HCT116 (cell line): ENCODE data around the gene CTNND2. TPM values are rescaled to one million over a fixed set of nuclear protein-coding genes. Genes with fewer than 3 reads are reported as not detected.

ENCODE experiments used
- ATAC-seq: fragments of 200-7000 bp; cut with Tn5 transposase; 2 replicates; pipeline ENCODE4 v1.9.1; 2020; ENCODE audit warnings: mild to moderate bottlenecking, moderate library complexity
- BruUV-seq: library from RNA; stranded (reverse); fragments of 400-500 nt; replicated peaks from 2 replicates; lab custom pipeline; 2021; lab: Mats Ljungman, UMichigan
- CTCF ChIA-PET: fragments of 300-600 bp; sonication (Branson Sonifier 250); formaldehyde crosslinking; loops from one replicate; lab custom pipeline; 2021; ENCODE audit warnings: antibody characterized with exemption; lab: Charles Lee
- POLR2A ChIA-PET: fragments of 300-600, 350-600 bp; sonication (Branson Sonifier 250); formaldehyde crosslinking; loops from one replicate; lab custom pipeline; 2021; ENCODE audit warnings: antibody characterized with exemption; lab: Charles Lee
- RAD21 ChIA-PET, 2 experiments: fragments of 300-600 bp; sonication (Branson Sonifier 250); formaldehyde crosslinking; loops; one replicate each; lab custom pipeline; 2023; ENCODE audit warnings: low total read pairs in 2 of 2; ENCODE audit not compliant: uncharacterized antibody in 2 of 2, unreplicated experiment in 2 of 2, low non-redundant PET in 1 of 2; lab: Charles Lee
- DNase-seq: peaks from one replicate; pipeline ENCODE4 v3.0.0-alpha.2; 2010; ENCODE audit warnings: low read depth, low spot score
- H2AFZ ChIP-seq: fragments of 200-600 bp; shearing (Covaris generic), sonication (generic); 2 replicates; pipeline ENCODE4 v1.6.1; 2017; ENCODE audit warnings: low read depth, mixed run types, mixed read lengths, antibody characterized with exemption, low read length; ENCODE audit not compliant: poor library complexity, severe bottlenecking
- H3K27ac ChIP-seq: 2 replicates; pipeline ENCODE4 v1.5.1; 2012; ENCODE audit warnings: low read depth, low read length
- H3K27me3 ChIP-seq: fragments of 200-600 bp; sonication (generic); 2 replicates; pipeline ENCODE4 v1.6.1; 2016; ENCODE audit warnings: mixed run types, low read length, mixed read lengths; ENCODE audit not compliant: insufficient read depth
- H3K36me3 ChIP-seq, 2 experiments: fragments of 200-500 bp in 1 of 2; fragments of 200-600 bp in 1 of 2; sonication (Bioruptor generic) in 1 of 2; sonication (generic) in 1 of 2; 2 replicates each; pipeline versions ENCODE4 v1.5.1 to v1.6.1; 2014 to 2016; ENCODE audit warnings: low read length in 2 of 2, inconsistent platforms in 1 of 2, mixed read lengths in 1 of 2, mixed run types in 1 of 2; ENCODE audit not compliant: insufficient read depth in 2 of 2, control insufficient read depth in 1 of 2
- H3K4me1 ChIP-seq, 2 experiments: fragments of 200-600 bp in 1 of 2; sonication (generic) in 1 of 2; 2 replicates each; pipeline versions ENCODE4 v1.5.1 to v1.6.1; 2012 to 2017; ENCODE audit warnings: low read length in 2 of 2, inconsistent platforms in 1 of 2, mild to moderate bottlenecking in 1 of 2, mixed read lengths in 1 of 2, mixed run types in 1 of 2, moderate library complexity in 1 of 2; ENCODE audit not compliant: insufficient read depth in 2 of 2, control insufficient read depth in 1 of 2
- H3K4me2 ChIP-seq: fragments of 200-600 bp; sonication (generic); 2 replicates; pipeline ENCODE4 v1.6.1; 2017; ENCODE audit warnings: mixed run types, low read length, mixed read lengths
- H3K4me3 ChIP-seq, 2 experiments: fragments of 200-600 bp in 1 of 2; sonication (generic) in 1 of 2; replicated peaks in 1 of 2; 2 replicates each; pipeline ENCODE4 v1.5.1; 2011 to 2016; ENCODE audit warnings: low read length in 2 of 2, control low read depth in 1 of 2, low read depth in 1 of 2, mild to moderate bottlenecking in 1 of 2, mixed read lengths in 1 of 2, mixed run types in 1 of 2
- H3K79me2 ChIP-seq: fragments of 200-600 bp; sonication (generic); 2 replicates; pipeline ENCODE4 v1.6.1; 2017; ENCODE audit warnings: mild to moderate bottlenecking, mixed run types, low read length, moderate library complexity, mixed read lengths; ENCODE audit not compliant: insufficient read depth
- H3K9ac ChIP-seq: fragments of 200-600 bp; sonication (generic); 2 replicates; pipeline ENCODE4 v1.6.1; 2016; ENCODE audit warnings: low read length, mixed read lengths
- H3K9me2 ChIP-seq: fragments of 200-600 bp; sonication (generic), shearing (Covaris generic); 2 replicates; pipeline ENCODE4 v1.6.1; 2017; ENCODE audit warnings: mixed run types, mild to moderate bottlenecking, moderate library complexity; ENCODE audit not compliant: insufficient read depth
- H3K9me3 ChIP-seq, 2 experiments: fragments of 200-500 bp in 1 of 2; fragments of 200-600 bp in 1 of 2; sonication (Bioruptor generic) in 1 of 2; sonication (generic) in 1 of 2; 2 replicates each; pipeline ENCODE4 v1.6.1; 2014 to 2017; ENCODE audit warnings: low read length in 2 of 2, mixed read lengths in 2 of 2, inconsistent platforms in 1 of 2, low read depth in 1 of 2, mild to moderate bottlenecking in 1 of 2, mixed run types in 1 of 2, moderate library complexity in 1 of 2; ENCODE audit not compliant: control insufficient read depth in 1 of 2, insufficient read depth in 1 of 2
- H4K20me1 ChIP-seq: fragments of 200-600 bp; sonication (generic), shearing (Covaris generic); 2 replicates; pipeline ENCODE4 v1.6.1; 2017; ENCODE audit warnings: mixed run types, mild to moderate bottlenecking, moderate library complexity; ENCODE audit not compliant: insufficient read depth
- ATF3 ChIP-seq: IDR thresholded peaks from 2 replicates; pipeline ENCODE4 v1.6.1; 2012
- CBX3 ChIP-seq: IDR thresholded peaks from 2 replicates; pipeline ENCODE4 v1.6.1; 2012; ENCODE audit warnings: low read depth
- ELF1 ChIP-seq: IDR thresholded peaks from 2 replicates; pipeline ENCODE4 v1.6.1; 2012; ENCODE audit warnings: low read depth, borderline replicate concordance
- EZH2 ChIP-seq: fragments of 200-600 bp; sonication (generic); IDR thresholded peaks from 2 replicates; pipeline ENCODE4 v1.6.1; 2017; ENCODE audit warnings: antibody characterized with exemption, mixed run types
- EZH2phosphoT487 ChIP-seq: fragments of 200-600 bp; IDR thresholded peaks from 2 replicates; pipeline ENCODE4 v1.6.1; 2018; ENCODE audit warnings: antibody characterized with exemption, borderline replicate concordance
- MAX ChIP-seq: IDR thresholded peaks from 2 replicates; pipeline ENCODE4 v1.6.1; 2012
- POLR2AphosphoS5 ChIP-seq: IDR thresholded peaks from 2 replicates; pipeline ENCODE4 v1.6.1; 2011; ENCODE audit warnings: mild to moderate bottlenecking, low read depth, low read length, moderate library complexity
- SIN3A ChIP-seq: IDR thresholded peaks from 2 replicates; pipeline ENCODE4 v1.6.1; 2012; ENCODE audit warnings: low read depth
- TCF7L2 ChIP-seq: IDR thresholded peaks from 2 replicates; pipeline ENCODE4 v1.7.0; 2011; ENCODE audit warnings: borderline replicate concordance, inconsistent platforms; ENCODE audit not compliant: insufficient read depth, insufficient read length; ENCODE audit errors: extremely low read depth
- ZFX ChIP-seq: fragments of 450-650 bp; IDR thresholded peaks from 2 replicates; pipeline ENCODE4 v1.6.1; 2017
- intact Hi-C: fragments of 100-400 bp; cut with micrococcal nuclease; formaldehyde crosslinking; loops from 2 replicates; pipeline ENCODE4 v1.10.0; 2022
- total RNA-seq: library from RNA; stranded (reverse); gene quantifications from one replicate; pipeline ENCODE4 v1.2.1, GENCODE V29; 2021; ENCODE audit not compliant: unreplicated experiment

CTNND2 gene
- total RNA-seq, 1 experiment from 2014 or later: not detected

- Histone ChIP-seq H3K4me2 (no peak overlapping the region), H2AFZ (no peak overlapping the region), H3K9me3 (peaks cover 0 to 2% of the 10 kb centered on the region in 2 experiments; a peak in 2 of 4 replicates), H3K9me2 (no peaks in the 10 kb centered on the region), H3K9ac (no peak overlapping the region), H4K20me1 (no peaks in the 10 kb centered on the region), H3K36me3 (no peaks in the 10 kb centered on the region), H3K27me3 (no peaks in the 10 kb centered on the region), H3K79me2 (no peaks in the 10 kb centered on the region), H3K4me3 (no peak overlapping the region), H3K27ac (no peak overlapping the region), H3K4me1 (no peaks in the 10 kb centered on the region)
- ChIA-PET POLR2A (no interaction called here), CTCF (no interaction called here), RAD21 (no interaction called here)
- TF ChIP-seq POLR2AphosphoS5: no peak
- TF ChIP-seq SIN3A: no peak
- TF ChIP-seq TCF7L2: no peak
- no peak for TF ChIP-seq EZH2
- no peak for TF ChIP-seq CBX3
- TF ChIP-seq MAX: no peak
- no peak for TF ChIP-seq ELF1
- no peak for TF ChIP-seq EZH2phosphoT487
- TF ChIP-seq ATF3: no peak
- DNase-seq (no peak), ATAC-seq (no peak)
- BruUV-seq: no TSS peak
- intact Hi-C loops: no loop called here
Observed at GRCh38 chr5:11596657-11597071, 307.6 kb downstream of the CTNND2 start.

- TF ChIP-seq ZFX (no peak), ATF3 (no peak), EZH2phosphoT487 (no peak)
- Histone ChIP-seq H3K27ac (no peak overlapping the region), H3K9ac (no peak overlapping the region), H3K27me3 (no peaks in the 10 kb centered on the region), H3K79me2 (no peaks in the 10 kb centered on the region), H3K4me2 (no peak overlapping the region), H3K4me1 (no peaks in the 10 kb centered on the region), H3K9me3 (peaks cover 0 to 2% of the 10 kb centered on the region in 2 experiments; a peak in 2 of 4 replicates), H2AFZ (no peak overlapping the region), H4K20me1 (no peaks in the 10 kb centered on the region), H3K4me3 (no peak overlapping the region), H3K9me2 (no peaks in the 10 kb centered on the region), H3K36me3 (no peaks in the 10 kb centered on the region)
- RAD21 ChIA-PET: no interaction called here
- POLR2A ChIA-PET: no interaction called here
- intact Hi-C loops: no loop called here
- CTCF ChIA-PET: no interaction called here
- DNase-seq (no peak), ATAC-seq (no peak)
- no TSS peak for BruUV-seq
Observed at GRCh38 chr5:11596185-11596584, 308.1 kb downstream of the CTNND2 start.
